Trophoblast cell (in vitro differentiated cells and primary cell): Measurements from ENCODE around the gene MRPS33.

Experiments
- DNase-seq, 2 donors: peaks; one replicate each; pipeline ENCODE4 v3.0.0-alpha.2; 2016
- H2AFZ ChIP-seq: 2 replicates; pipeline ENCODE4 v1.6.1; 2013; ENCODE audit warnings: low read length, moderate library complexity, mild to moderate bottlenecking; ENCODE audit not compliant: insufficient read depth, poor library complexity
- H2AK5ac ChIP-seq: 2 replicates; pipeline ENCODE4 v1.6.1; 2013; ENCODE audit warnings: mild to moderate bottlenecking, low read length
- H2BK120ac ChIP-seq: 2 replicates; pipeline ENCODE4 v1.6.1; 2013; ENCODE audit warnings: low read length, mild to moderate bottlenecking, moderate library complexity; ENCODE audit not compliant: insufficient read depth, poor library complexity
- H2BK12ac ChIP-seq: 2 replicates; pipeline ENCODE4 v1.6.1; 2013; ENCODE audit warnings: mild to moderate bottlenecking, low read length, moderate library complexity
- H2BK5ac ChIP-seq: 2 replicates; pipeline ENCODE4 v1.6.1; 2013; ENCODE audit warnings: low read length, low read depth, moderate library complexity, mild to moderate bottlenecking; ENCODE audit not compliant: poor library complexity
- H3K14ac ChIP-seq: 2 replicates; pipeline ENCODE4 v1.6.1; 2013; ENCODE audit warnings: mild to moderate bottlenecking, low read length
- H3K18ac ChIP-seq: 2 replicates; pipeline ENCODE4 v1.6.1; 2013; ENCODE audit warnings: mild to moderate bottlenecking, low read length
- H3K23ac ChIP-seq: 2 replicates; pipeline ENCODE4 v1.6.1; 2013; ENCODE audit warnings: low read length
- H3K27ac ChIP-seq: 2 replicates; pipeline ENCODE4 v1.5.1; 2013; ENCODE audit warnings: low read depth, mild to moderate bottlenecking, inconsistent platforms, low read length, moderate library complexity
- H3K27me3 ChIP-seq: 2 replicates; pipeline ENCODE4 v1.6.1; 2013; ENCODE audit warnings: inconsistent platforms, mild to moderate bottlenecking, low read length, moderate library complexity; ENCODE audit not compliant: insufficient read depth
- H3K36me3 ChIP-seq, 2 experiments: 1 replicate in 1 of 2; 2 replicates in 1 of 2; pipeline ENCODE4 v1.6.1; 2013; ENCODE audit warnings: low read length in 2 of 2, mild to moderate bottlenecking in 2 of 2, moderate library complexity in 1 of 2; ENCODE audit not compliant: insufficient read depth in 2 of 2, control insufficient read depth in 1 of 2
- H3K4ac ChIP-seq: 2 replicates; pipeline ENCODE4 v1.6.1; 2013; ENCODE audit warnings: low read depth, mild to moderate bottlenecking, low read length, moderate library complexity
- H3K4me1 ChIP-seq, 2 experiments: 1 replicate in 1 of 2; 2 replicates in 1 of 2; pipeline ENCODE4 v1.6.1; 2013; ENCODE audit warnings: low read length in 2 of 2, mild to moderate bottlenecking in 2 of 2, moderate library complexity in 1 of 2; ENCODE audit not compliant: insufficient read depth in 2 of 2, control insufficient read depth in 1 of 2
- H3K4me2 ChIP-seq: 2 replicates; pipeline ENCODE4 v1.6.1; 2013; ENCODE audit warnings: inconsistent platforms, mild to moderate bottlenecking, low read length, moderate library complexity
- H3K4me3 ChIP-seq: 2 replicates; pipeline ENCODE4 v1.5.1; 2013; ENCODE audit warnings: mild to moderate bottlenecking, low read depth, low read length, inconsistent platforms
- H3K79me1 ChIP-seq: one replicate; pipeline ENCODE4 v1.6.1; 2013; ENCODE audit warnings: low read length
- H3K79me2 ChIP-seq: 2 replicates; pipeline ENCODE4 v1.6.1; 2013; ENCODE audit warnings: low read length, mild to moderate bottlenecking; ENCODE audit not compliant: control insufficient read depth, insufficient read depth, poor library complexity
- H3K9ac ChIP-seq: 2 replicates; pipeline ENCODE4 v1.6.1; 2013; ENCODE audit warnings: mild to moderate bottlenecking, low read length
- H3K9me3 ChIP-seq: 2 replicates; pipeline ENCODE4 v1.6.1; 2013; ENCODE audit warnings: low read depth, mild to moderate bottlenecking, control low read depth, inconsistent platforms, low read length; ENCODE audit not compliant: insufficient read depth
- H4K12ac ChIP-seq: 2 replicates; pipeline ENCODE4 v1.6.1; 2013; ENCODE audit warnings: low read depth, mild to moderate bottlenecking, low read length, moderate library complexity
- H4K8ac ChIP-seq: 2 replicates; pipeline ENCODE4 v1.6.1; 2013; ENCODE audit warnings: low read depth, mild to moderate bottlenecking, low read length, moderate library complexity
- H4K91ac ChIP-seq: one replicate; pipeline ENCODE4 v1.6.1; 2013; ENCODE audit warnings: low read depth, mild to moderate bottlenecking, low read length, moderate library complexity
- WGBS: extraction: QIAGEN DNeasy Blood & Tissue Kit; methylation state at CpG from one replicate; pipeline ENCODE4 v1.1.7; 2013; ENCODE audit warnings: missing lambda C conversion rate; ENCODE audit not compliant: insufficient read length, insufficient coverage; ENCODE audit errors: extremely low coverage; 5-methylcytosine and 5-hydroxymethylcytosine counted together

Gene MRPS33

DNA sequence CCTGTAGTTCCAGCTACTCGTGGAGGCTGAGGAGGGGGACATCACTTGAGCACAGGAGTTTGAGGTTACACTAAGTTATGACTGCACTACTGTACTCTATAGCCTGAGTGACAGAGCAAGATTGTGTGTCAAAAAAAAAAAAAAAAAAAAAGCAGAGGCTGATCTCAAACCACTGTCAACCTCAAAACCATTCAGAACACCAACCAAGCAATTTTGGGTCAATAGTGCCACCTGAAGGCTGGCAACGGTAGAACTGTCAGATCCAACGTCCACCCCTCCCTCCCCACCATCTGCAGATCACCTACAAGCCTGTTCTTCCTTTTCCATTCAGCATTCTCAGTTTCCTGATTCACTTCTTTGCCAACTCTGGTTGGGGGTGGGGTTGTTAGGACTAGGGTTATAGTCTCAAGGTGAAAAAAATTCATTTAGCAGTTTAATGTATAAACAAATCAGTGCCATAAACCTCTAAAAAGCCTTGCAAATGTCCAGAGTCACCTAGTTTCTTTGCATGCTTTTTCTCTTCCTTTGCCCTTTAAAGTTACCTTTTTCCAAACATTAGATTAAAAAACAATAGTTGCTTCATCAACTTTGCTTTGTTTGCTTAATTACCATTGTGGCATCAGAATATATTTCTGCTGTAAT lies 2.6 kb downstream of the MRPS33 start:
- no peaks in the 10 kb centered on the region for H3K9me3 ChIP-seq
- no peak overlapping the region for H3K4me2 ChIP-seq
- H4K8ac ChIP-seq, result no peak overlapping the region
- peaks cover 0 to 4% of the 10 kb centered on the region in 2 experiments for H3K4me1 ChIP-seq
- no peak overlapping the region for H4K91ac ChIP-seq
- peak; percentile 48 to 72 for DNase-seq
- H2AFZ ChIP-seq, result no peak overlapping the region
- no peak overlapping the region for H3K14ac ChIP-seq
- H3K27me3 ChIP-seq, result no peaks in the 10 kb centered on the region
- H3K79me1 ChIP-seq, result peaks cover 4% of the 10 kb centered on the region
- no peak overlapping the region for H2BK5ac ChIP-seq
- H3K9ac ChIP-seq, result no peak overlapping the region
- no peak overlapping the region for H2BK12ac ChIP-seq
- no peak overlapping the region for H3K23ac ChIP-seq
- no peak overlapping the region for H3K4ac ChIP-seq
- H3K27ac ChIP-seq, result no peak overlapping the region
- no peak overlapping the region for H3K18ac ChIP-seq
- H4K12ac ChIP-seq, result no peak overlapping the region
- no peak overlapping the region for H2AK5ac ChIP-seq
- WGBS, result no CpG with 5 or more reads among the region's 3 CpGs
- no peak overlapping the region for H2BK120ac ChIP-seq
- H3K4me3 ChIP-seq, result no peak overlapping the region
- peaks cover 2 to 3% of the 10 kb centered on the region in 2 experiments for H3K36me3 ChIP-seq
- no peaks in the 10 kb centered on the region for H3K79me2 ChIP-seq

DNA sequence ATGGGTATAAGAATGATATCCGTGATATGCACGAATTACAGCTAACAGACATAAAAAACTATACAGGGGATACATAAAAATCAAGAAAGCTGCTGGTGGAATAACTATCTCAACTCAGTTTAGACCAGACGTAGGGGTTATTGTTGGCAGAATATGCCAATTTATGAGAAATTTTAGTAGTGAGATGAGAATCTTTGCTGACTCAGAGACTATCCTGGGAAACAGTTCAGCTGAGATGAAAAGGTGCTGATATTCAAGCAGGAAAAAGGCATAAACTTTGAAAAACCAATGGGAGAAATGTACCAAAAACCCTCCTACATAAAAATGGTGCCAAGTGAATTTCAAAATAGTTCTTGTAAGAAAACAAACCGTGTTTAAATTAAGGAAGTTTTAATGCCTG lies 3.3 kb downstream of the MRPS33 start:
- H2BK5ac ChIP-seq, result no peak overlapping the region
- H3K4ac ChIP-seq, result no peak overlapping the region
- H3K9ac ChIP-seq, result no peak overlapping the region
- H3K79me2 ChIP-seq, result no peaks in the 10 kb centered on the region
- peaks cover 0 to 4% of the 10 kb centered on the region in 2 experiments for H3K4me1 ChIP-seq
- H3K79me1 ChIP-seq, result peaks cover 4% of the 10 kb centered on the region
- H3K36me3 ChIP-seq, result peaks cover 3 to 7% of the 10 kb centered on the region in 2 experiments
- no peak overlapping the region for H3K14ac ChIP-seq
- H2AFZ ChIP-seq, result no peak overlapping the region
- H3K27ac ChIP-seq, result no peak overlapping the region
- no peak overlapping the region for H3K4me2 ChIP-seq
- no peak overlapping the region for H3K18ac ChIP-seq
- H2AK5ac ChIP-seq, result no peak overlapping the region
- H4K8ac ChIP-seq, result no peak overlapping the region
- H2BK120ac ChIP-seq, result no peak overlapping the region
- no peak overlapping the region for H3K4me3 ChIP-seq
- no peak overlapping the region for H2BK12ac ChIP-seq
- no peak overlapping the region for H4K12ac ChIP-seq
- no CpG with 5 or more reads among the region's 4 CpGs for WGBS
- no peaks in the 10 kb centered on the region for H3K27me3 ChIP-seq
- no peak for DNase-seq
- no peaks in the 10 kb centered on the region for H3K9me3 ChIP-seq
- no peak overlapping the region for H3K23ac ChIP-seq
- H4K91ac ChIP-seq, result no peak overlapping the region

DNA sequence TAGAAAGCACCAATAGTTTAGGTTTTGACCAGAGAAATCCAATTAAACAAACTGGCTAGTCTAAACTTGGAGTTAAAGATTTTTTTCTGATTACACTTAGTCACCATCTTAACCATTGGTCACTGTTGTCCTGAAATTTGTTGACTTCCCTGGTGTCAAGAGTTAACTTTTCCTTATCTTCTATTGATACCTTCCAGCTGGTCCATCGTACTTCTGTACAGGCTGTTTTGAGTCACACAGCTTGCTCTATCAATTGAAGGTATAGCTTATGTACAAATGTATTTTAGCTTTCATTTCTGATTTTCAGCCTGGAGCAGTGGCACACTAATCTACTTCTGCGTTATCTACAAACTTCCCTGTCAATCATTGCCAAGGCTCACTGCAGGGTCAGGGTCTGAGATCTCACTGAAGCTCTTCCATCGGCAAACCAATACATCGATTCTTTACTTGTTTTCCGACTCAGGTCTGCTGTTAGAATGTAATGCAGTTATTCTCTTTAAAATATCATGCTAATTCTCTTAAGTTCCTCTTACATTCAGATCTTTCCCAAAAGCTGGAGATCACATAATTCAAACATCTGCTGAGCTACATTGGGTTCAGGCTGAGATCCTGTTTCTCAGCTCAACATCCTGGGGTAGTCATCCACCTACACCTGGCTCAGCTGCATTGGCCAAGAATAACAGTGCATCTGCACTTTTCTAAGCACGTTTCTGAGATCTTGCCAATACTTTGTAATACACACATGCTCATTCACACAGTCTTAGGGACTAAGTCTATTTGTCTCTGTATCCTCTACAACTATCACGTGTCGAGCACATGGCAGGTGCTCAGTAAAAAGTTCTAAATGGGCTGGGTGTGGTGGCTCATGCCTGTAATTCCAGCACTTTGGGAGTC lies 11.3 kb downstream of the MRPS33 start:
- H3K79me1 ChIP-seq, result no peaks in the 10 kb centered on the region
- no peak overlapping the region for H3K27ac ChIP-seq
- peaks cover 0 to 10% of the 10 kb centered on the region in 2 experiments for H3K36me3 ChIP-seq
- no peak overlapping the region for H3K4me3 ChIP-seq
- H3K23ac ChIP-seq, result no peak overlapping the region
- no peak overlapping the region for H4K8ac ChIP-seq
- no peak overlapping the region for H2AFZ ChIP-seq
- H3K27me3 ChIP-seq, result no peaks in the 10 kb centered on the region
- H3K14ac ChIP-seq, result no peak overlapping the region
- DNase-seq, result no peak
- H2BK12ac ChIP-seq, result no peak overlapping the region
- H2BK5ac ChIP-seq, result no peak overlapping the region
- H3K18ac ChIP-seq, result no peak overlapping the region
- WGBS, result no CpG with 5 or more reads among the region's 8 CpGs
- no peak overlapping the region for H2AK5ac ChIP-seq
- no peak overlapping the region for H3K9ac ChIP-seq
- no peak overlapping the region for H2BK120ac ChIP-seq
- no peaks in the 10 kb centered on the region for H3K9me3 ChIP-seq
- no peak overlapping the region for H3K4ac ChIP-seq
- H3K79me2 ChIP-seq, result no peaks in the 10 kb centered on the region
- H3K4me1 ChIP-seq, result no peaks in the 10 kb centered on the region
- no peak overlapping the region for H4K12ac ChIP-seq
- H3K4me2 ChIP-seq, result no peak overlapping the region
- H4K91ac ChIP-seq, result no peak overlapping the region

DNA sequence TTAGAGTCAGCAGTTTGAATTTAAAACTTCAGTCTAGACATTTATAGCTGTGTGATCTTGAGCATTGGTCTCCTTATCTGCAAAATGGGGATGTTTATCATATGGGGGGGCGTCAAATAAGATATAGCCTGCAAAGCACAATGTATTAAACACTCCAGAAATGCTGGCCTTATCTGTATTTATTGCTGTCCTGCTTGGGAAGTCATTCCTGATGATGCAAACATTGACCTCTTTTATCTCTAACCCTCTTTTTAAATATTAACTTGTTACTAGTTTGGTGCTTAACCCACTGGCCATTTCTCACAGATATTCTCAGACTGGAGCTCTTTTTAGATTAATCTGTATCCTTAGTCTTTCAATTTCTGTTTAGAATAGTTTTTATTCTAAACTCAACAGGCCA lies 13.2 kb downstream of the MRPS33 start:
- Histone ChIP-seq H3K4me2 (no peak overlapping the region), H3K9ac (no peak overlapping the region)
- no CpG with 5 or more reads among the region's 1 CpG for WGBS

More for the DNA sequence above, 13.2 kb downstream of the MRPS33 start:
- H4K91ac ChIP-seq, result no peak overlapping the region
- no peak overlapping the region for H3K14ac ChIP-seq
- H4K12ac ChIP-seq, result no peak overlapping the region
- no peak overlapping the region for H3K4ac ChIP-seq
- peaks cover 0 to 4% of the 10 kb centered on the region in 2 experiments for H3K36me3 ChIP-seq
- no peaks in the 10 kb centered on the region for H3K9me3 ChIP-seq
- no peak overlapping the region for H2BK120ac ChIP-seq
- no peaks in the 10 kb centered on the region for H3K27me3 ChIP-seq
- H3K23ac ChIP-seq, result no peak overlapping the region
- DNase-seq, result no peak
- no peak overlapping the region for H4K8ac ChIP-seq
- H3K27ac ChIP-seq, result no peak overlapping the region
- H2AFZ ChIP-seq, result no peak overlapping the region
- H3K79me1 ChIP-seq, result no peaks in the 10 kb centered on the region
- H3K79me2 ChIP-seq, result no peaks in the 10 kb centered on the region
- H2AK5ac ChIP-seq, result no peak overlapping the region
- no peak overlapping the region for H2BK12ac ChIP-seq
- no peak overlapping the region for H3K18ac ChIP-seq
- H3K4me3 ChIP-seq, result no peak overlapping the region
- H2BK5ac ChIP-seq, result no peak overlapping the region
- H3K4me1 ChIP-seq, result no peaks in the 10 kb centered on the region
